H1 (cell line): Measurements from ENCODE around the gene URAD. TPM values are rescaled to one million over a fixed set of nuclear protein-coding genes. Genes with fewer than 3 reads are reported as not detected.

Experiments
- CHD7 ChIP-seq: fragments of 300-600 bp; sonication (generic); IDR thresholded peaks from 2 replicates; pipeline ENCODE4 v1.7.1; 2012; ENCODE audit warnings: low read length, moderate library complexity, mild to moderate bottlenecking, inconsistent platforms; ENCODE audit not compliant: insufficient replicate concordance
- CREB1 ChIP-seq: IDR thresholded peaks from 2 replicates; pipeline ENCODE4 v1.6.1; 2012; ENCODE audit warnings: inconsistent platforms
- CTCF ChIP-seq, 3 experiments: IDR thresholded peaks; 1 replicate in 2 of 3; 2 replicates in 1 of 3; pipeline versions ENCODE4 v1.5.1 to v1.6.1; 2011; ENCODE audit warnings: low read length in 3 of 3, mild to moderate bottlenecking in 3 of 3, inconsistent platforms in 2 of 3, low read depth in 1 of 3, moderate library complexity in 1 of 3; ENCODE audit not compliant: insufficient read depth in 1 of 3; ENCODE audit errors: control extremely low read depth in 1 of 3
- EGR1 ChIP-seq: IDR thresholded peaks from 2 replicates; pipeline ENCODE4 v1.6.1; 2011; ENCODE audit warnings: low read depth, low read length, borderline replicate concordance
- GTF2F1 ChIP-seq: IDR thresholded peaks from 2 replicates; pipeline ENCODE4 v1.6.1; 2012; ENCODE audit warnings: low read depth, low read length, improper control_type of control experiment, borderline replicate concordance
- POU5F1 ChIP-seq: IDR thresholded peaks from 2 replicates; pipeline ENCODE4 v1.6.1; 2011; ENCODE audit warnings: low read depth, mild to moderate bottlenecking, low read length, moderate library complexity
- TEAD4 ChIP-seq: IDR thresholded peaks from 2 replicates; pipeline ENCODE4 v1.6.1; 2012; ENCODE audit warnings: low read depth, low read length, inconsistent platforms, mixed read lengths
- polyA plus RNA-seq, 7 experiments: library from polyadenylated mRNA; depleted of rRNA in 3 of 7; stranded (reverse) in 5 of 7; unstranded in 2 of 7; fragments of >200 nt in 5 of 7; fragments of 200-250 nt in 2 of 7; gene quantifications; 1 replicate in 5 of 7; 2 replicates in 1 of 7; 4 replicates in 1 of 7; pipeline versions ENCODE4 v1.2.1 to v1.2.3, GENCODE V29; 2011 to 2013; ENCODE audit warnings: missing spikeins in 2 of 7, mixed read lengths in 2 of 7
- total RNA-seq: library from RNA; stranded (reverse); fragmentation: NEBNext Ultra II Directional; extraction: Animal tissue kit (Norgen Biotek cat#: 25700); gene quantifications from 2 replicates; pipeline ENCODE4 v1.2.1, GENCODE V29; 2021

The URAD gene
- total and polyA plus RNA-seq, 2 of the 8 experiments (the other 6 are each of a cell fraction or from before 2014, with no cell fraction given), result not detected

GRCh38 chr13:27968316-27969081 lies 20.0 kb downstream of the URAD start (continued):
- no peak for TF ChIP-seq CHD7
- TF ChIP-seq GTF2F1, result no peak
- TF ChIP-seq CTCF (IDR thresholded peaks at IDR 0.05; ENCODE audit: control extremely low read depth in 1 of 3, insufficient read depth in 1 of 3, low read depth in 1 of 3, low read length in 3 of 3), result peak in 1 of 3 experiments; percentile 22; a peak in 2 of 4 replicates
- no peak for TF ChIP-seq EGR1
- no peak for TF ChIP-seq TEAD4
- TF ChIP-seq POU5F1, result no peak
- peak; percentile 82 for TF ChIP-seq CREB1
